ENCODE data around the gene SLC8A1.

GRCh38 chr2:40471866-40472265, 20.0 kb upstream of the SLC8A1 start:
- no peak for TF ChIP-seq POLR2AphosphoS2 (IDR thresholded peaks at IDR 0.05; ENCODE audit: low read depth, low read length)
- no peak for TF ChIP-seq PAX5 (IDR thresholded peaks at IDR 0.05; ENCODE audit: borderline replicate concordance, low read depth, low read length)
- no peak for TF ChIP-seq KAT2A (conservative IDR thresholded peaks at IDR 0.05; ENCODE audit: control insufficient read depth, low read depth, low read length)
- no peak for TF ChIP-seq ZBTB33 (IDR thresholded peaks at IDR 0.05)
- no peak for TF ChIP-seq NFYB (IDR thresholded peaks at IDR 0.05; ENCODE audit: insufficient read depth, low read depth, low read length)

Data from GM12878 (cell line).